Endothelial cell of umbilical vein (primary cell): ENCODE data around the gene BID. TPM values are rescaled to one million over a fixed set of nuclear protein-coding genes. Genes with fewer than 3 reads are reported as not detected.

Experiments
- Bru-seq: library from RNA; stranded (reverse); fragments of 400-500 nt; gene quantifications from one replicate; lab custom pipeline; 2021; lab: Mats Ljungman, UMichigan
- BruChase-seq, 2 experiments: library from RNA; stranded (reverse); fragments of 400-500 nt; gene quantifications; one replicate each; lab custom pipeline; 2021; lab: Mats Ljungman, UMichigan
- BruUV-seq: library from RNA; stranded (reverse); fragments of 400-500 nt; replicated peaks from 2 replicates; lab custom pipeline; 2021; lab: Mats Ljungman, UMichigan
- CTCF ChIA-PET: fragments of 300-600, 350-600 bp; sonication (Branson Sonifier 250); formaldehyde crosslinking; loops from one replicate; lab custom pipeline; 2021; ENCODE audit warnings: antibody characterized with exemption, inconsistent platforms; lab: Charles Lee
- POLR2A ChIA-PET: fragments of 300-600, 350-600 bp; sonication (Branson Sonifier 250); formaldehyde crosslinking; loops from one replicate; lab custom pipeline; 2021; ENCODE audit warnings: antibody characterized with exemption, inconsistent platforms; lab: Charles Lee
- DNase-seq: peaks from one replicate; pipeline ENCODE4 v3.0.0-alpha.2; 2011; ENCODE audit warnings: low read depth, low spot score
- FAIRE-seq: peaks from 2 replicates; lab custom pipeline; 2011; peaks lifted over from hg19 to GRCh38; lab: Jason Lieb, UNC
- H2AFZ ChIP-seq: 2 replicates; pipeline ENCODE4 v1.6.0; 2012; ENCODE audit warnings: low read depth, low read length, control low read depth, inconsistent platforms
- H3K27ac ChIP-seq: 2 replicates; pipeline ENCODE4 v1.5.1; 2011; ENCODE audit warnings: low read depth, mild to moderate bottlenecking, control low read depth, low read length, moderate library complexity; ENCODE audit not compliant: insufficient read depth
- H3K27me3 ChIP-seq, 2 experiments: 2 replicates each; pipeline versions ENCODE4 v1.6.0 to v1.6.1; 2011; ENCODE audit warnings: low read length in 2 of 2, mixed read lengths in 1 of 2; ENCODE audit not compliant: control insufficient read depth in 2 of 2, insufficient read depth in 2 of 2
- H3K36me3 ChIP-seq, 2 experiments: 2 replicates in 1 of 2; 3 replicates in 1 of 2; pipeline ENCODE4 v1.5.1; 2011; ENCODE audit warnings: low read length in 2 of 2, mild to moderate bottlenecking in 1 of 2, moderate library complexity in 1 of 2; ENCODE audit not compliant: control insufficient read depth in 2 of 2, insufficient read depth in 2 of 2; ENCODE audit errors: extremely low read depth in 1 of 2
- H3K4me1 ChIP-seq: 3 replicates; pipeline ENCODE4 v1.5.1; 2011; ENCODE audit warnings: mild to moderate bottlenecking, low read length; ENCODE audit not compliant: control insufficient read depth, insufficient read depth; ENCODE audit errors: extremely low read depth
- H3K4me2 ChIP-seq: 2 replicates; pipeline ENCODE4 v1.6.1; 2011; ENCODE audit warnings: low read length, control low read depth, mixed read lengths; ENCODE audit not compliant: insufficient read depth
- H3K4me3 ChIP-seq, 3 experiments: fragments of 200-600 bp in 1 of 3; sonication (generic), shearing (Covaris generic) in 1 of 3; replicated peaks in 1 of 3; 2 replicates each; pipeline ENCODE4 v1.5.1; 2011 to 2016; ENCODE audit warnings: control low read depth in 3 of 3, low read length in 3 of 3, mild to moderate bottlenecking in 2 of 3, inconsistent platforms in 1 of 3, low read depth in 1 of 3, moderate library complexity in 1 of 3; ENCODE audit not compliant: insufficient read depth in 1 of 3
- H3K79me2 ChIP-seq: 2 replicates; pipeline ENCODE4 v1.6.0; 2012; ENCODE audit warnings: low read length, inconsistent platforms; ENCODE audit not compliant: control insufficient read depth, insufficient read depth
- H3K9ac ChIP-seq: replicated peaks from 2 replicates; pipeline ENCODE3; 2011; ENCODE audit warnings: low read length, control low read depth; ENCODE audit not compliant: insufficient read depth; ENCODE audit errors: extremely low read depth
- H3K9me1 ChIP-seq: replicated peaks from 3 replicates; pipeline ENCODE4 v1.6.0; 2011; ENCODE audit warnings: mild to moderate bottlenecking, low read length; ENCODE audit not compliant: control insufficient read depth, insufficient read depth; ENCODE audit errors: extremely low read depth
- H3K9me3 ChIP-seq: replicated peaks from 2 replicates; pipeline ENCODE4 v1.5.1; 2012; ENCODE audit warnings: low read length, inconsistent platforms; ENCODE audit not compliant: control insufficient read depth, insufficient read depth
- H4K20me1 ChIP-seq: replicated peaks from 2 replicates; pipeline ENCODE3; 2011; ENCODE audit warnings: mild to moderate bottlenecking, low read length; ENCODE audit not compliant: control insufficient read depth, insufficient read depth; ENCODE audit errors: extremely low read depth
- CTCF ChIP-seq, 2 donors: IDR thresholded peaks; 1 replicate in 1 of 2; 2 replicates in 1 of 2; pipeline ENCODE4 v1.5.1; 2011; ENCODE audit warnings: low read length in 2 of 2, mild to moderate bottlenecking in 2 of 2, moderate library complexity in 2 of 2, control low read depth in 1 of 2, inconsistent platforms in 1 of 2, low read depth in 1 of 2; ENCODE audit not compliant: insufficient read depth in 1 of 2; ENCODE audit errors: extremely low read depth in 1 of 2
- EZH2 ChIP-seq: IDR thresholded peaks from 2 replicates; pipeline ENCODE4 v1.6.1; 2012; ENCODE audit warnings: borderline replicate concordance, low read depth, mild to moderate bottlenecking, moderate library complexity, low read length, inconsistent platforms; ENCODE audit not compliant: severe bottlenecking
- FOS ChIP-seq: IDR thresholded peaks from 2 replicates; pipeline ENCODE4 v1.6.1; 2011; ENCODE audit warnings: mild to moderate bottlenecking, low read length, moderate library complexity, borderline replicate concordance; ENCODE audit not compliant: insufficient read depth
- GATA2 ChIP-seq: IDR thresholded peaks from 2 replicates; pipeline ENCODE4 v1.7.0; 2011; ENCODE audit warnings: low read depth, mild to moderate bottlenecking, moderate library complexity, mixed read lengths, low read length; ENCODE audit not compliant: insufficient read length, insufficient read depth
- JUN ChIP-seq: IDR thresholded peaks from 2 replicates; pipeline ENCODE4 v1.6.1; 2011; ENCODE audit warnings: borderline replicate concordance, low read depth; ENCODE audit not compliant: insufficient read length, insufficient read depth
- MAX ChIP-seq: IDR thresholded peaks from 2 replicates; pipeline ENCODE4 v1.6.1; 2011; ENCODE audit not compliant: insufficient read depth, insufficient read length
- MYC ChIP-seq: IDR thresholded peaks from one replicate; pipeline ENCODE4 v1.6.1; 2011; ENCODE audit warnings: mild to moderate bottlenecking, low read depth, low read length
- POLR2A ChIP-seq: IDR thresholded peaks from 2 replicates; pipeline ENCODE4 v1.6.1; 2012; ENCODE audit warnings: low read depth, mild to moderate bottlenecking, control low read depth, low read length
- POLR2AphosphoS5 ChIP-seq: IDR thresholded peaks from 2 replicates; pipeline ENCODE4 v1.6.1; 2012; ENCODE audit warnings: low read depth, mild to moderate bottlenecking, control low read depth, low read length, moderate library complexity; ENCODE audit not compliant: insufficient read depth
- dilution Hi-C: fragments of 300-500 bp; cut with MboI; formaldehyde crosslinking; loops from one replicate; pipeline ENCODE4 v1.15.0; 2019; ENCODE audit warnings: low sequenced_read_pairs; ENCODE audit not compliant: extremely low pct_ligation_motif_present
- intact Hi-C: fragments of 100-400 bp; cut with micrococcal nuclease; formaldehyde crosslinking; loops from one replicate; pipeline ENCODE4 v1.10.0; 2022
- long read RNA-seq: library from polyadenylated mRNA; stranded (forward); transcript quantifications from one replicate; pipeline ENCODE4 v2.0.0, GENCODE V29; 2021
- polyA minus RNA-seq, 3 experiments: library from RNA; depleted of rRNA, polyadenylated mRNA; stranded (reverse); fragments of >200 nt; gene quantifications; 1 replicate in 1 of 3; 2 replicates in 2 of 3; pipeline ENCODE4 v1.2.3, GENCODE V29; 2011
- polyA plus RNA-seq, 4 experiments: library from polyadenylated mRNA; depleted of rRNA in 3 of 4; stranded (reverse) in 3 of 4; unstranded in 1 of 4; fragments of >200 nt; gene quantifications; 2 replicates each; pipeline versions ENCODE4 v1.2.1 to v1.2.3, GENCODE V29; 2011 to 2012; ENCODE audit warnings: missing spikeins in 1 of 4
- total RNA-seq: library from RNA; stranded (reverse); gene quantifications from 2 replicates; pipeline ENCODE4 v1.2.3, GENCODE V29; 2021

The BID gene
- total RNA-seq (39.0 and 48.2 TPM in 2 replicates), polyA plus RNA-seq (119 and 183 TPM in 2 replicates), polyA minus RNA-seq (33.5 and 41.2 TPM in 2 replicates), Bru-seq, nascent RNA (percentile 57 among the genes with signal in this experiment), BruChase-seq, experiment 1, labeled RNA remaining after a 6-hour chase (percentile 66 among the genes with signal in this experiment), BruChase-seq, experiment 2, labeled RNA remaining after a 2-hour chase (percentile 65 among the genes with signal in this experiment)
- polyA plus RNA-seq (2011; cell fraction: cytosol; rRNA removed): 109 and 130 TPM in 2 replicates
- 50.2 and 53.6 TPM in 2 replicates for polyA plus RNA-seq (2011; cell fraction: nucleus; rRNA removed)
- polyA plus RNA-seq (2012): 48.7 and 50.2 TPM in 2 replicates
- 14.5 TPM for polyA minus RNA-seq (2011; cell fraction: cytosol; rRNA and poly(A)+ RNA removed)
- 8.9 and 10.2 TPM in 2 replicates for polyA minus RNA-seq (2011; cell fraction: nucleus; rRNA and poly(A)+ RNA removed)
- long read RNA-seq, transcript BID-203 (4 exons, 1,879 nt): minor isoform, 25 of 235 reads
- long read RNA-seq, transcript BID-204 (5 exons, 2,129 nt): minor isoform, 5 of 235 reads
- long read RNA-seq, transcript BID-215 (6 exons, 2,199 nt): major isoform, 182 of 235 reads
- long read RNA-seq, partial matches to known transcripts: 12 of 235 reads
- long read RNA-seq, other reads (novel, unspliced or antisense): 7 of 235 reads

GRCh38 chr22:17774206-17774925, at the start of gene BID:
TSS of gene BID (minus strand) at chr22:17774469. CDS start at chr22:17750116, 24,353 bp downstream.
- Histone ChIP-seq H3K27me3 (no peaks in the 10 kb centered on the region), H3K4me1 (peaks cover 13% of the 10 kb centered on the region), H3K4me3 (peak within 1 kb of the TSS; percentile 52 to 72 (median 59)), H3K79me2 (peaks cover 30% of the 10 kb centered on the region), H2AFZ (peak within 1 kb of the TSS; percentile 81), H3K36me3 (no peaks in the 10 kb centered on the region), H3K9me1 (no peaks in the 10 kb centered on the region), H4K20me1 (no peaks in the 10 kb centered on the region), H3K4me2 (peak within 1 kb of the TSS; percentile 75), H3K27ac (peak within 1 kb of the TSS; percentile 34), H3K9ac (peak within 1 kb of the TSS; percentile 81), H3K9me3 (no peaks in the 10 kb centered on the region)
- intact Hi-C loops: loop anchor here (10.0 kb wide), 1 partner anchor 140 kb away; the partner anchor contains the start of gene BCL2L13
- POLR2A ChIA-PET: no interaction called here
- no peak for FAIRE-seq
- DNase-seq: peak; percentile 22
- peak; percentile 33 for TF ChIP-seq POLR2A
- no peak for TF ChIP-seq POLR2AphosphoS5
- CTCF ChIA-PET: interaction anchor here (0.7 to 2.0 kb wide), 8 partner anchors 11 to 304 kb away, joined by 3 to 9 read pairs (median 4); partner anchors contain the start of gene PEX26
- no TSS peak for BruUV-seq
- dilution Hi-C loops: no loop called here

GRCh38 chr22:17823964-17824363, 49.7 kb upstream of the BID start:
- POLR2A ChIA-PET: no interaction called here
- dilution Hi-C loops: no loop called here
- H4K20me1 ChIP-seq: no peaks in the 10 kb centered on the region
- intact Hi-C loops: no loop called here
- FAIRE-seq (no peak), DNase-seq (no peak)
- H3K27me3 ChIP-seq: no peaks in the 10 kb centered on the region
- TF ChIP-seq GATA2 (no peak), CTCF (IDR thresholded peaks at IDR 0.05; ENCODE audit: extremely low read depth in 1 of 2, insufficient read depth in 1 of 2, low read depth in 1 of 2, low read length in 2 of 2) (no peak), FOS (no peak), MAX (no peak), JUN (no peak), EZH2 (no peak), POLR2AphosphoS5 (no peak), MYC (no peak), POLR2A (no peak)
- no peaks in the 10 kb centered on the region for H3K9me1 ChIP-seq
- H3K4me1 ChIP-seq: no peaks in the 10 kb centered on the region
- H3K36me3 ChIP-seq: peaks cover 0 to 11% of the 10 kb centered on the region in 2 experiments
- no peaks in the 10 kb centered on the region for H3K9me3 ChIP-seq
- H3K9ac ChIP-seq: no peak overlapping the region
- CTCF ChIA-PET: interaction anchor here (2.7 kb wide), 1 partner anchor 252 kb away, joined by 18 read pairs; no protein-coding TSS in a partner anchor
- no peaks in the 10 kb centered on the region for H3K79me2 ChIP-seq
- no peak overlapping the region for H3K4me3 ChIP-seq
- H3K4me2 ChIP-seq: no peak overlapping the region
- H3K27ac ChIP-seq: no peak overlapping the region
- no peak overlapping the region for H2AFZ ChIP-seq
- no TSS peak for BruUV-seq
